GM04503 (cell line): Measurements from ENCODE around the gene OCIAD1.
"Not testable (repeated sequence)": the region's sequence is repeated elsewhere in the genome, so short reads cannot be mapped to it uniquely, and the experiment has no call there.

ENCODE experiments used
- DNase-seq: peaks from one replicate; pipeline ENCODE4 v3.0.0-alpha.2; 2012; ENCODE audit warnings: low read depth

OCIAD1 gene, protein sequence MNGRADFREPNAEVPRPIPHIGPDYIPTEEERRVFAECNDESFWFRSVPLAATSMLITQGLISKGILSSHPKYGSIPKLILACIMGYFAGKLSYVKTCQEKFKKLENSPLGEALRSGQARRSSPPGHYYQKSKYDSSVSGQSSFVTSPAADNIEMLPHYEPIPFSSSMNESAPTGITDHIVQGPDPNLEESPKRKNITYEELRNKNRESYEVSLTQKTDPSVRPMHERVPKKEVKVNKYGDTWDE

DNA sequence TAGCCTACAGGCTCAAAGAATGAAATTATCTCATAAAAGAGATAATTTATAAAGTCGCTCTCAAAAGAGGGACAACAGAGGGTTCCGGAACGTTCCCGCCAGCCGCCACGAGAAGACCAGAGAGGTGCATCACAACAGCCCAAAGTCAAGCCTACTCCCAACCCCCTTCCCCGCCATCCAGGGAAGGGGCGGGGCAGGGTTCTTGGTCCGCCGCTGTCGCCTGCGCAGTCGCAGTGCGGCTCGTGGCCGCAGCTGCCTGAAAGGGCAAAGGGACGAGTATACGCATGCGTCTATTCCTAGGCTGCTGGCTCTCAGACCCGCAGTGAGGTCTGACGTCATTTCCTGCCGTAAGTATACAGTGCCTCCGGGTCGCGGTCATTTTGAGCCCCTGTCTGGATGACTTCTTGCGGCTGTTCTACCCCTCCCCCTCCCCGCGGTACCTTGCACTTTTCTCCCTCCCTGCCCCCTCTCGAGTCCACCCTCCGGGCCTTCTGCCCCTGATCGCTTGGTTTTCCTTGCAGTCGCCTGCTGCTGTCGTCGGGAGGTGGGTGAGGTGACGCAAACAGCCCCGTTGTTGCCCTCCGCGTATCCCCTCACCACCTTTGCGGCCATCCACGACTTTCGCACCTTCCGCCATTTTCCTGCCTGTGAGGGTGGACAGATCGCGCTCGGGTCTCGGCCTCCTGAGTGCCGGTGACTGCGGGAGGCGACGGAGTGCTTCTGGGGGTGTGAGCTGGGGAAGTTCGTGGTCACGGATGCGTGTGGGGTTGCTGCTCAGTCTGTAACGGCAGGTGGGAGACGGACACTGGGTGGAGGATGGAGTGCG, at the start of gene OCIAD1:
Gene OCIAD1 (plus strand): TSS at position 383 of the 826 bp plus-strand sequence. CDS start 1,537 bp downstream, outside the sequence.
- peak; percentile 91 for DNase-seq

DNA sequence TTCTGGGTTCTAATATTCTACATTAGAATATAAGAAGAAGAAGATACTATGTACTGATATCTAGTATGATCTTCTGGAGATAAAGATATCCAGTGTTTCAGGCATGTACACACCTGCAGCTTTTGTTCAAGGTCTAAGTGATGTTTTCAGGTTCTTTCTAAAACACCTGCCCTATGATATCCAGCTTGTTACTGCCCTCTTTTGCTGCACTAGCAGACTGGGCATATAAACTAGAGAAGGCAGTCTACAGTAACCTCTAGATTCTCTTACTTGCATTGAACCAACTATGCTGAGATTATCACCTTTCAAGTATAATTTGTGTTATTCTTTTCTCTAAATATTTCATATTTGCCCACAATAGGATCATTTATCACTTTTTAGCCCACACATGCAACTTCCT, 48.9 kb upstream of the OCIAD1 start:
- no peak for DNase-seq

DNA sequence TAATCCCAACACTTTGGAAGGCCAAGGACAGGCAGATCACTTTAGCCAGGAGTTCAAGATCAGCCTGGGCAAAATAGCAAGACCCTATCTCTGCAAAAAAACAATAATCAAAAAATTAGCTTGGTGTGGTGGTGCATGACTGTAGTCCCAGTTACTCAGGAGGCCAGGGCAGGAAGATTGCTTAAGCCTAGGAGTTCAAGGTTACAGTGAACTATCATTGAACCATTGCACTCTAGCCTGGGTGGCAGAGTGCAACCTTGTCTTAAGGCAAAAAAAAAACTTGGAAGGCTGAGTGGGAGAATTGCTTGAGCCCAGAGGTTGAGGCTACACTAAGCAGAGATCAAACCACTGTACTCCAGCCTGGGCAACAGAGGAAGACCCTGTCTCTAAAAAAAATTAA, 45.6 kb upstream of the OCIAD1 start:
- no peak for DNase-seq

DNA sequence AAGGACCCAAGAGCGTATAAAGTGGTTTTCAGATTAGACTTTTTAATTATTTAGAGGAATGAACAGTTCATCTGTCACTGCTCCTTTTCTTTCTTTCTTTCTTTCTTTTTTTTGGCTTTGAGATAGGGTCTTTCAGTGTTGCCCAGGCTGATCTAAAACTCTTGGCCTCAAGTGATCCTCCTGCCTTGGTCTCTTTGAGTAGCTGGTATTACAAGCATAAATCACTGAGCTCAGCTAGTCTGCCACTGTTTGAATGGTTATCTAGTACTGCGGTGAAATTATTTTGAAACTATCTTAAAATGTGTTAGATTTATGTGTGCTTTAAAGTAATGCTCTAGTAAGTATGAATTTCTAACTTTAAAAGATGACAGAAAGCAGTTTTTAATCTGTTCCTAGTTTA, 44.3 kb upstream of the OCIAD1 start:
- no peak for DNase-seq

DNA sequence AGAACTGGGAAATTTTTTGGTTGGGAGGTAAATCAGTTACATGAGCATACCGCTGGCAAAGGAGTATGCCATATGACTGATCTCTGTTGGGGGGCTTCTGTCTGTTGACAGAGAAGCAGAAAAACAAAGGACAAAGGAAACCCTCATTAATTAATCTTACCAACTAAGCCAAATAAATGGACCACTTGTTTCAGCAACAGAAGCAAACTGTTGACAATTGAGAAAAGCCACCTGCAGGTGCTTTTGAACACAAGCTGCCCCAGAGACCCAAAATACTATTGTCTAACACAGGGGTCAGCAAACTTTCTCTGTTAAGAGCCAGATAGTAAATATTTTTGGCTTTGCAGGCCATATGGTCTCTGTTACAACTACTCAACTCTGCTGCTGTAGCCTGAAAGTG, 43.8 kb upstream of the OCIAD1 start:
- no peak for DNase-seq

DNA sequence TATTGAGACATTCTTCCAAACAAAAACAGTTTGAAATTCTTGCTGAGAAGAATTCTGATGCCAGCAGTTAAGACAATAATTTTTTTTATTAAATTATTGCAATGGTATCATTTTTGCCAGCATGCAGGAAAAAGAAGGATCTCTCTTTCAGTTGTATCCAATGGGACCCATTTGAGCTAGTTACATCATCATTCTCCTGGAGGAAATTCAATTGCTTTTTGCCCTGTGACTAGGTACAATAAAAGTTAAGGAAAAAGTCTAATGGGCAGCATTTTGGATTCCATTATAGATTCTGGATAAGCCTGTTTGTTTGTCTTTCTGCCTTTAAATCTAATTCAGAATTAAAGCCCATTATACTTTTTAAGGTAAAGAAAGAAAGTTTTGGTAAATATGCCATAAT, 40.3 kb upstream of the OCIAD1 start:
- DNase-seq, result no peak

DNA sequence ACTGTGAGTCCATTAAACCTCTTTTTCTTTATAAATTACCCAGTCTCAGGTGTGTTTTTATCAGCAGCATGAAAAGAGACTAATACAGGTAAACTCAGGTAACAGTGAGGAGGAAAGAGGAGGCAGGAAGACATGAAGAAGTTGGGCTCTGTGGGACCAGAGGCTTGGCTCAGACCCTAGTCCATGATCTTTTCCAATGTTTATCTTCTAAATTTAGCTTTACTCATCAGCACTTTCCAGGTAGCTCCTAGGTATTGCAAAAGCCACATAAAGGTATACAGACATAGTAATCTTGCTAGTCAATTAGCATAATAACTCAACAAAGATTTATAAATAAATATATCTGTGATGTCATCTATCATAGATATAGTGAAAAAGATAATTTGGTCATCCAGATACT, 39.6 kb upstream of the OCIAD1 start:
- no peak for DNase-seq

DNA sequence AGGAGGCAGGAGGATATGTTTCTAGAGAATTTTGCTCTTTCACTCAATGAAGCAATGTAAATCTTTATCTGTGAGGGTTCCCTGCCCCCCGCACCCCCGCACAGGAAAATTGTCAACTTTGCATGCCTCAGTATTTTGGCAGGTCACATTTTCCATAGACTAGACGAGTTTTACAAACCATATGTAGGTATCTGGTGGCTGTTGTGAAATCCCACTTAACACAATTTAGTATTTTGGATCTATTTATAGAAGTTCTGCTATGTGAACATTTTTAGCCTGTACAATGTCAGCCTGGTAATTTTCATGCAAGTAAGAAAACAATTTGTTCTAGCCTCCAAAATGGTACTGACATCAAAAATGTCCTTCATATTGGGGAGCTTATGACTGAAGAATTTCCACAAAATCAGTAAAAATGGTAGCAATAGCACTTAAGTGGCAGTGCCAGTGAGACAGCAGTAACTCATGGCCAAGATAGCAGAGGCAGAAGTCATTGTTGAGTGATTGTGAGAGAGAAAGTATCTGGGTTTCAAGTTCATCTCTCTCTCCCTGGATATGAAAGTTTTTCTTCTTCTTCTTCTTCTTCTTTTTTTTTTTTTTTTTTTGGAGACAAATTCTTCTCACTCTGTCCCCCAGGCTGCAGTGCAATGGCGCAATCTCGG, 38.4 kb upstream of the OCIAD1 start:
- no peak for DNase-seq

DNA sequence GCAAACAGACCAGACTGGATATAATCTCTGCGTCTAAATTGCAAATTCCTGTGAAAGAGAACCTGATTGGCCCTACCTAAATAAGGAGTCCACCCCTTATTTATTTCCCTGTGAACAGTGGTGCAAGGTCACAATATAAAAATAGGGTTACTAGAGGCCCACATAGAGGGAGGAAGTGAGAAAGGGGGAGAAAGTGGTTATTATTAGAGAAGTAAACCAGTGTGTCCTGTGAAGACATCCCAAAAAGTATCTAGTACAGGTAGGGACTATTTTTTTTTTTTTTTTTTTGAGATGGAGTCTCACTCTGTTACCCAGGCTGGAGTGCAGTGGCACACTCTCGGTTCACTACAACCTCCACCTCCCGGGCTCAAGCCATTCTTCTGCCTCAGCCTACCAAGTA, 35.8 kb upstream of the OCIAD1 start:
- no peak for DNase-seq

DNA sequence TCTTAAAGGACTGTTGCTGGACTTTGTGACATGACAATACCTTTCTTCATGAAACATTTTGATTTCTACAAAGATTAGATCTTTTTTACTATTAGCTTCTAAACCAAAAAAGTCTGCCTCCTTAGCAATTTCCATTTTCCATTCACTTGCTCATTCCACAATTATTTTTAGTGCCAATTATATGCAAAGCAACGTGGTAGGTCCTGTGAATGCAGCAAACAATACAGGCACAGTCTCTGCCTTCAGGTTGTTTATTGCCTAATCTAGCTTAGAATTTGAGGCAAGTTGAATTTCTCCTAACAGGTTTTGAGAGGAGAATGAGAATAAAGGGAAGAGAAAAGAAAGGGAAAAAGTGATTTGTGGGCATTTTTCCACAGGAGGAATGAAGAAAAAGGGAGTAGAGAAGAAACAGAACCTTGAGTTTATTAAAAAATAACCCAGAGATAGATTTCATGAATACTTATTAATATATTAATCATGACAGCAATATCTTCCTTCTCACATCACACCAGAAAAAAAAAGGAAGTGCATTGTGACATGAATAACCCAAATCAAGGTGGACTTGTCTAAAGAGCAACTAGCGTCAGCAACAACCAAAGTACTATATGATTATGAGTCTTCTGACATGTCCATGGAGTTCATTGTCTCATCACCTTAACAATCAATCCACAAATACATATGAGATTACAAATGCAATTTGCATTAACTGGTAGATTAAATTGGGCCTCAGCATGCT, 34.5 kb upstream of the OCIAD1 start:
- no peak for DNase-seq

DNA sequence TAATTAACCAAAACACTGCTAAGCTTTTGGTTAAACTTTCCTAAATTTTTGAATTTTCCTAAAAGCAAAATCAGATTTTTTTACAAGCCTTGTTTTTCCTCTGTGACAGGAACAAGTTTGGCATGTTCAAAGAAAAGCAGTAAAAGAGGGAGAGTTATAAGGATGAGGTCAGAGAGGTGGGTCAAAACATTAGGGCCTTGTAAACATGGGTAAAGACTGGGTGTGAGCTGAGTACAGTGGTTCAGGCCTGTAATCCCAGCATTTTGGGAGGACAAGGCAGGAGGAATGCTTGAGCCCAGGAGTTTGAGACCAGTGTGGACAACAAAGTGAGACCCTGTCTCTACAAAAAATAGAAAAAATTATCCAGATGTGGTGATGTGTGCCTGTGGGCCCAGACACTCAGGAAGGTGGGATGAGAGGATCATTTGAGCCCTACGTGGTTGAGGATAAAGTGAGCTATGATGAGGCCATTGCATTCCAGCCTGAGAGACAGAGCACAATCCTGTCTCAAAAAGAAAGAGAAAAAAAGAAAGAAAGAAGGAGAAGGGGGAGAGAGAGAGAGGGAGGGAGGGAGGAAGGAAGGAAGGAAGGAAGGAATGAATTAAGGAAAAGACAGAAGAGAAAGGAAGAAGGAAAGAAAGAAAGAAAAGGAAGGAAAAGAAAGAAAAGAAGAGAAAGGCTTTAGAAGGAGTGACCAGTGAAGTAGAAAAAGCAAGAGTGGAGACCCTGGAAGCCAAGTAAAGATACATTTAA, 33.8 kb upstream of the OCIAD1 start:
- DNase-seq, result no peak

DNA sequence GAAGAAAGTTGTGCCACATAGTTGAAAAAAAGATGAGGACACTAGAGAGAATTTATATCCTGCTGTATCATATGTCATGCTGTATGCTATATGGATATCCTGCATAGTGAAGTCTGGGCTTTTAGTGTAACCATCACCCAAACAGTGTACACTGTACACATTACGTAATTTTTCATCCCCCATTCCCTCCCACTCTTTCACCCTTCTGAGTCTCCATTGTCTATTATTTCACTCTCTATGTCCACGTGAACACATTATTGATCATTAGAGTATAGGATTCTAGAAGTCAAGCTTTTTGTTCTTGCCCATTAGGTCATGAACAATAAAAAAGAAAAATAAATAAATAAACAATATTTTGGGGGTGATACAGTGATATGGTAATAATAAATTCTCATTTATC, 32.8 kb upstream of the OCIAD1 start:
- DNase-seq, result no peak

DNA sequence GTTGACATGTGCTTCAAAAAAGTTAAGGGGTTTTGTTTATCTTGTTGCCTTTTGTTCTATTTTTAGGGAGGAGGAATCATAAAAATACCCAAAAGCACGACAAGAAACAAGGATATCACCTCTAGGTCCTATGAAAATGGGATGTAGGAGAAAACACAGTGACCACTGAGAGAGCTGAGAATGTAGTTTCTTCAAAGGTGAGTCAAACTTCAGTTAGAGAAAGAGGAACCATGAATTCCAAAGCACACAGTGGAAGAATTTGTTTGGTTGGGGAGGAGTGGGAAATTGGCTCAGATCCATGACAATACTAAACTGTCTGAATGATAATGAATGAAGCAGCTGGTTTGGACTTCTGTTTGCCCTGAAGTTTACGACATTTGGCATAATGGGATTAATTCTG, 31.7 kb upstream of the OCIAD1 start:
- DNase-seq, result no peak

DNA sequence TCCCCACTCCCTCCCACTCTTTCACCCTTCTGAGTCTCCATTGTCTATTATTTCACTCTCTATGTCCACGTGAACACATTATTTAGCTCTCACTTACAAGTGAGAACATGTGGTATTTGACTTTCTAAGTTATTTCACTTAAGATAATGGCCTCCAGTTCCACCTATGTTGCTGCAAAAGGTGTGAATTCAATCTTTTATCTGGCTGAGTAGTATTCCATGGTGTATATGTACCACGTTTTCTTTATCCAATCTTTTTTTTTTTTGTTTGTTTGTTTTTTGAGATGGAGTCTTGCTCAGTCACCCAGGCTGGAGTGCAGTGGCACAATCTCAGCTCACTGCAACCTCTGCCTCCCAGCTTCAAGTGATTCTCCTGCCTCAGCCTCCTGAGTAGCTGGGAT, 30.7 kb upstream of the OCIAD1 start:
- DNase-seq, result not testable (repeated sequence)

DNA sequence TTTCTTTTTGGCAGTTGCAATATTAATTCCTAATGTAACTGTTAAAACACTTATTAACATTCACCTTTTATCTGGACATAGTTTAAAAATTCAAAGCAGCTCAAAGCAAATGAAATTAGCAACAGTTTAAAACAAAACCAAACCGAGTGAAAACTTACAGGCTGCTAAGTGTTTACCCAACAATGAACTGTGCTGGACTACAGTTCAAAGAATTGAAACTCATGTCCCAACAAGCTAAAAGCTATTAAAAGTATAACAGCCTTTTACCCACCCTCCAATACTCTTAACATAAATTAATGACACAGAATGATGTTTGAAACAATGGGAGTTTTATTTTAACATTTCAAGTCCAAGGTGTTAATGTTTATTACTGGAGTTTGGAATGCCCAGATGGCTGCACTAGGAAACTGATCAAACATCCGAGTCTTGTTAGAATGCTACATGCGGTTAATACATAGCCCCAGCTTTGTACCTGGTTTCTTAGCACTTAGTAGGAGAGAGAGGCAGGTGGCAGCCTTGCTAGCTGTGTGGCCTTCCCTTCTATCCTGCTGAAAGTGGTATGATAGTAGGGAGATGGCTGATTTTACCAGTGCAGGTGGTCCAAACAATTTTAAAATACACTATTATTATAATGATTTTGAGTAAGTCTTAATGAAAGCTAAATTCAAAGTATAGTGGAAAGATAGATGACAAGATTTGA, 29.7 kb upstream of the OCIAD1 start:
- no peak for DNase-seq

DNA sequence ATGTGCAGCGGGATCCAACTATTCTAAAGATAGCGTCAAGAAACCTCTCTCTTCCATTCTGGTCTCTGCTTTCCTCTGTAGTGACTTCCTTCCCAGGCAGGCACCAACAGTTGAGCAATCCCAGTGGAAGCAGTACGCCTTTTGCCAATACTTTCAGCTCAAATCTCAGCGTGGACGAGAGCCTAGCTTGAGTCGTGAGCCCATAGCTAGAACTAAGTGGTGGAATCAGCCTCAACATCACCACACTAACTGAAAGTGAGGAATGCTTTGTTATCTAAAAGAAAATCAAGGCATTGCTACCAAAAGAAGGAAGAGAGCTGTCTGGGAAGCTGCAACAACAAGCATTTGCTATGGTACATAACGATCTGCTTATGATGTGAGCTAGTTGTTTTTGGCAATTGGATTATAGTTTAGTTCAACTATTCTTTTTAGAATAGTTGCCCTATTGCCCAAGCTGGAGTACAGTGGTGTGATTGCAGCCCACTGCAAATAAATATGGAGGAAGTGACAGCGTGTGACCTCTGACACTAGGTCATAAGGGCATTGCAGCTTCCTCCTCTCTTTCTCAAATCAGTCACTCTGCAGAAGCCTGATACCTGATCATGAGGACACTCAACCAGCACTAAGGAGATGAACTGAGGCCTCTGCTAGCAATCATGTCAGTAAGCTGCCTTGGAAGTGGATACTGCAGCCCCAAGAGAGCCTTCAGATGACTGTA, 26.1 kb upstream of the OCIAD1 start:
- DNase-seq, result no peak

DNA sequence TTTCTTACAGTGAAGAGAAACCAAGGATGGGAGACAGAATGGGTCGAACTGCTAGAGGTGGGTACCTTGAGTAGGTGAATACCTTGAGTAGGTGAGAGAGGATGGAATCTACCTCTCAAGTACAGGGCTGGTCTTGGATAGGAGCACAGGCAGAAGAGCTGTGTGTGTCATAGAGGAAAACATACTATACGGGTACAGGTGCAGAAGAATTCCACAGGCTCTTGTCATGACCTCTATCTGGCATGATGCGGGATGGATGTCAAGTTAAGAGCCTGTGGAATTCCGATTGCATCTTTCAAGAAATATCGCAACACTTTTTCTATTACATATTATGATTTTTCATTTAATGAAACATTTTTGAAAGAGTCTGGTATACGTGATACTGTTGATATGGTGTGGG, 18.0 kb upstream of the OCIAD1 start:
- no peak for DNase-seq

DNA sequence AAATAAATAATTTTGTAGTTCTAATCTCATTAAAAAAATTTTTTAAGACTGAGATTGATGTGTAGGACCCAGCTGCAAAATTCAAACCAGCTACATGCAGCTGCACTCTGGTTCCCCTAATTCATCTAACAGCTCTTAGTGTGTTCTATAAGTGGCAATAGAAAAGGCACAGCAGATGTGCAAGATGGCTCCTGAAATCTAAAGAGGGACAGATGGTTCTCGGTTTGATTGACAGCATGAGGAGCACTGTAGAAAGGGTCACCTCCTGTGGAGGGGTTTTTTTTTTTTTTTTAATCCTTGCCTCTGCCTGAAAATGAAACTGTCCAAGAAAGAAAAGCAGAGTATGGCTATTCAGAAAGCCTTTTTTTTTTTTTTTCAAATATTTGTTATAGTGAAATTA, 16.9 kb upstream of the OCIAD1 start:
- DNase-seq, result no peak

DNA sequence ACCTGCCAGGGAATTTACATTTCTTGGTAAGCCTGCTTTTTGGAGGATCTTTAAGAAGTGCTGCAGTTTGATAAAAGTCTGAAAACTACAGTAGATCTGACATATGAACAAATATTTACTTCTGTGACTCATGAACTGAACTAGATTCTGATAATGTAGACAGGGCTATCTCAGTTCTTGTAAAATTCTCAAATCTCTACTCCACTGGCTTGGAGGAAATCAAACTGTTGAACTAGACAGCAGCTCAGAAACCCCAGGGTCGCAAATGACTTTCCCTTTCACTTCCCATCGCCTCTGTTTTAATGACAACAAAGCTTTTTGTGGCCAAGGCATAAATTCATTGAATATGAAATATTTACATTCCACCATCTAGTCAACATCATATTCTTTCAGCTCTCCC, 15.4 kb upstream of the OCIAD1 start:
- no peak for DNase-seq

DNA sequence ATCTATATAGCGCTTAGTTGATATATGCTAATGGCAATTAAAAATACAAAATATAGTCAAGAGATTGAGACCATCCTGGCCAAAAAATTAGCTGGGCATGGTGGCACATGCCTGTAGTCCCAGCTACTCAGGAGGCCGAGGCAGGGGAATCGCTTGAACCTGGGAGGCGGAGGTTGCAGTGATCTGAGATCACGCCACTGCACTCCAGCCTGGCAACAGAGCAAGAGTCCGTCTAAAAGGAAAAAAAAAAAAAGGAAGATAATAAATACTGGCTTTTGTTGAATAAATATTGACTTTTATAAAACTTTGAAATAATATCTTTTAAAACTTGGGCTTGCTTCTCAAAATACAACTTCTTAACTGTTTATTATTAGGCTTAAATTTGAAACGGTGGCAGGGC, 14.6 kb upstream of the OCIAD1 start:
- not testable (repeated sequence) for DNase-seq
